Right forelimb (tissue), 1 donor: Measurements from ENCODE around the gene RRAS2.
"Not testable (repeated sequence)": the region's sequence is repeated elsewhere in the genome, so short reads cannot be mapped to it uniquely, and the experiment has no call there.

Source experiments
- DNase-seq: peaks from one replicate; pipeline ENCODE4 v3.0.0-alpha.2; 2018

Gene RRAS2

DNA sequence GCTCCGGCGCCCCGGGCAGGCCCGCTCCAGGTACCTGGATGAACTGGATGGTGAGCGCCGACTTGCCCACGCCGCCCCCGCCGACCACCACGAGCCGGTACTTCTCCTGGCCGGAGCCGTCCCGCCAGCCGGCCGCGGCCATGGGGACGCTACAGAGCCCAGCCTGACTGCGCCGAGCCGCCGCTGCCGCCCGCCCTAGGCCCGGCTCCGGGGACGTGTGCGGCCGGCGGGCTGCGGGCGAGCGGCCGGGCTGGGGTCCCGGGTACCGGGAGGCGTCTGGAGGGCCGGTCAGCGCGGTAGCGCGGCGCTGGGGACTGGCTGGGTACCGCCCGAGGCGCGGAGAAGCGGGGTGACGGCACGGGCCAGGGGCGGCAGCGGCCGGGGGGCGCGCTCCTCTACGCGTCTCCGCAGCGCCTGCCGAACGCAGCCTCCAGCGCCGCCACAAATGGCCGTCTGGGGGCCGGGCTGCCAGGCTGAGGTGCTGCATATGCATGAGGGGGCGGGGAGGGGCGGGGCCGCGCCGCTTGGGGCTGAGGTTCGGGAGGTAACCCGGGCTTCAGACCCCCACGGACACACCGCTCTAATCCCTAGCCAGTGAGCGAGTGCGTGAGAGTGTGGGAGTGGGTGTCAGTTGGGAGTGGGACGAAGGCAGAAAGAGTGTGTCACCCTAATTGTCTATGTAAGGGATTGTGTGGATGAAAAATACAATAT lies at the start of gene RRAS2:
TSS of gene RRAS2 (minus strand) at position 455 of the 711 bp plus-strand sequence. CDS start at position 142, 313 bp downstream.
- DNase-seq: peak; percentile 84

- DNase-seq: no peak
These were observed 49.6 kb upstream of the RRAS2 start for GRCh38 chr11:14408612-14409011.

DNA sequence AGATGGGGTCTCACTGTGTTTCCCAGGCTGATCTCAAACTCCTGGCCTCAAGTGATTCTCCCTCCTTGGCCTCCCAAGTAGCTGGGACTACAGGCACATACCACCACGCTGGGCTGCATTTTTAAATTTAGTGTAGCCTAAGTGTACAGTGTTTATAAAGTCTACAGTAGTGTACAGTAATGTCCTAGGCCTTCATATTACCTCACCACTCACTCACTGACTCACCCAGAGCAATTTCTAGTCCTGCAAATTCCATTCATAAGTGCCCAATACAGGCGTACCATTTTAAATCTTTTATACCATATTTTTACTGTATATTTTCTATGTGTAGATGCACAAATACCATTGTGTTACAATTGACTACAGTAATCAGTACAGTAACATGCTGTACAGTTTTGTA lies 47.1 kb upstream of the RRAS2 start:
- not testable (repeated sequence) for DNase-seq

GRCh38 chr11:14403528-14403927 lies 44.5 kb upstream of the RRAS2 start:
- not testable (repeated sequence) for DNase-seq

DNA sequence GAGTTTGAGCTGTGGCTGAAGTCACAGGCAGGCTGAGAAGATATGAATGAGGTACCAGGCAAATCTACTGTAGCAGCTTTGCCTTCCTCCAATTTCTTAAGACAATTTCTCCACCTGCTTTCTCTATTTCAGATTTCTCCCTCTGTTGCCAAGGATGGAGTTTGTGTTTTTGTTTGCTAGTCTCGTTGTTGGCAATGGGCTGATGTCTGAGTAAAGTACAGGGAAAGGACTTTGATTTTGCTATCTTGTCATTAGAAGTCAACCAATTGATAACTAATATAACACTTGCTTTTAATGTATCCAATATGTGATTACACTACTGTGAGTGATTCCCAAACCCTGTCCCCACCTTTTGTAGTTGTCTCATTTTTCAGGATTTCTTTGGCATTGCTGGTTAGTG lies 40.1 kb upstream of the RRAS2 start:
- no peak for DNase-seq

DNA sequence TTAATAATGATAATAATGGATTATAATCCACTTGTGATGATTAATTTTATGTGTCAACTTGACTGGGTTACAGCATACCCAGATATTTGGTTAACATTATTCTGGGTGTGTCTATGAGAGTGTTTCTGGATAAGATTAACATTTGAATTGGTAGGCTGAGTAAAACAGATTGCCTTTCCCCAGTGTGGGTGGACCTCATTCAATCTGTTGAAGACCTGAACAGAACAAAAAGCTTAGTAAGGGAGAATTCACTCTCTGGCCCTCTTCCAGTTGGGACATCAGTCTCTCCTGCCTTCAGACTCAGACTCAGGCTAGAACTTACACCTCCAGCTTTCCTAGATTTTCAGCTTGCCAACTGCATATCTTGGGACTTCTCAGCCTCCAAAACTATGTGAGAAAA lies 37.3 kb upstream of the RRAS2 start:
- DNase-seq: no peak

GRCh38 chr11:14393889-14394288 lies 34.9 kb upstream of the RRAS2 start:
- no peak for DNase-seq

DNA sequence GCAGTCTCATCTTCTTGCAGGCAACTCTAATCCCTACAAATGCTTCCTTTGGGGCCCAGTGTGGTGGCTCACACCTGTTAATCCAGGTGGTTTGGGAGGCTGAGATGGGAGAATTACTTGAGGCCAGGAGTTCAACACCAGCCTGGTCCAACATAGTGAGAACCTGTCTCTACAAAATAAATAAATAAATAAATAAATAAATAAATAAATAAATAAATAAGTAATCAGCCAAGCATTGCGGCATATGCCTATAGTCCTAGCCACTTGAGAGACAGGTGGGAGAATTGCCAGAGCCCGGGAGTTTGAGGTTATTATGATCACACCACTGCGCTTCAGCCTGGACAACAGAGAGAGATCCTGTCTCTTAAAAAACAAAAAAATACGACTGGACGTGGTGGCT lies 34.1 kb upstream of the RRAS2 start:
- DNase-seq: no peak

DNA sequence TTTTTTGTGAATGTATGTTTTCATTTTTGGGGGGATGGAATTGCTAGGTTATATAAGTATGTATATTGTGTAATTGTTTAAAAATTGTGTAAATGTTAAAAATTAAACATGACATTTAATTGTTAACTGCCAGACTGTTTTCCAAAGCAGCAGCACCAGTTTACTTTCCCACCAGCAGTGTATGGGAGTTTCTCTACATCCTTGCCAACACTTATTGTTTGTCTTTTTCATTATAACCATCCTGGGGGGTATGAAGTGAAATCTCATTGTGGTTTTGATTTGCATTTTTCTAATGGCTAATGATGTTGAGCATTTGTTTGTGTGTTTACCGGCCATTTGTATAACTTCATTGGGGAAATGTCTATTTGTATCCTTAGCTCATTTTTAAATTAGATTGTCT lies 31.7 kb upstream of the RRAS2 start:
- DNase-seq: no peak

GRCh38 chr11:14388352-14388751 lies 29.4 kb upstream of the RRAS2 start:
- DNase-seq: no peak

GRCh38 chr11:14386895-14387480 lies 28.0 kb upstream of the RRAS2 start:
- no peak for DNase-seq

DNA sequence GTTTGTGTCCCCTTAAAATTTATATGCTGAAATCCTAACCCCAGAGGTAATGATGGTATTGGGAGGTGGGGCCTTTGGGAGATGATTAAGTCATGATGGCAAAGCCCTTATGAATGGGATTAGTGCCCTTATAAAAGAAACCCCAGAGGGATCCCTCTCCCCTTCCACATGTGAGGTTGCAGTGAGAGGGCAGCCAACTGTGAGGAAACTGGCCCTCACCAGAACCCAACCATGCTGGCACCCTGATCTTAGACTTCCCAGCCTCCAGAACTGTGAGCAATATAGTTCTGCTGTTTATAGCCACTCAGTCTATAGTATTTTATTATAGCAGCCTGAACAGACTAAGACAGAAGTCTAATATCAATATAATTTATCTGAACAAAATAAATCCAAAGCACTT lies 27.1 kb upstream of the RRAS2 start:
- DNase-seq: no peak

GRCh38 chr11:14384338-14384737 lies 25.4 kb upstream of the RRAS2 start:
- no peak for DNase-seq

GRCh38 chr11:14381968-14382367 lies 23.0 kb upstream of the RRAS2 start:
- no peak for DNase-seq

- peak; percentile 76 for DNase-seq
These were observed 22.1 kb upstream of the RRAS2 start for GRCh38 chr11:14380947-14381561.

- DNase-seq: no peak
These were observed 21.3 kb upstream of the RRAS2 start for GRCh38 chr11:14380125-14380936.

DNA sequence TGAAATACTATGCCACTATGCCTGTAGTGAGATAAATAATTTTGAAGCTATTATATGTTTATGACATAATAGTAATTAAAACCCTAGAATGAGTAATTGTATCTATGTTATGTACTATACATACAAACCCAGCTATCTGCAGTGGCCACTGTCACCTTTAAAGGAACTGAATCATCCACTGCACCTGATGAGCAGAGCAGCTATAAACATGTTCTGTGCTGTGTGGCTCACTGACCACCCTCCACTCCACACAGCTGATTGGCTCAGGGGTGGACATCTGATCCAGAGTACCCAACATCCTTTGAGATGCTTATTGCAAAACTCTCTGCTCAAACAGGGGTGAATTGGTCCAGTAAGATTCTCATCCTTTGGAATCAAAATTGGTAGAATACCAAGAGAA lies 19.2 kb upstream of the RRAS2 start:
- DNase-seq: no peak

DNA sequence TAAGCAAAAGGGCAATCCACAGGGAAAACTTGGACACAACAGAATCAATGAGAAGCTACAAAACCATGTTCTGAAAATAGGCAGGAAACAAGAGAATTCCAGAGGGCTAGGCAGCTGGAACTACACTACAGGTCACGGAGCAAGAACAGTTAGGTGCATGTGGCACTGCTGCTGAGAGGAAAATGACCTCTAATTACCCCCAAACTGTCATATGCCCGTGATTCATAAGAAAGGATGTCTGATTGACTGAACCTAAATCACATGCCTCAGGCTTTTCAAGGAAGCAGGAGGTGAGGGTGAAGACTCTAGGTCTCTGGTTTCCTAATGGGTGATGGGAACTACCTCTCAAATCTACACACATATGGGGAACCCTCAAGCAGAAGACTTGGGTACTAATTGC lies 17.9 kb upstream of the RRAS2 start:
- DNase-seq: no peak

DNA sequence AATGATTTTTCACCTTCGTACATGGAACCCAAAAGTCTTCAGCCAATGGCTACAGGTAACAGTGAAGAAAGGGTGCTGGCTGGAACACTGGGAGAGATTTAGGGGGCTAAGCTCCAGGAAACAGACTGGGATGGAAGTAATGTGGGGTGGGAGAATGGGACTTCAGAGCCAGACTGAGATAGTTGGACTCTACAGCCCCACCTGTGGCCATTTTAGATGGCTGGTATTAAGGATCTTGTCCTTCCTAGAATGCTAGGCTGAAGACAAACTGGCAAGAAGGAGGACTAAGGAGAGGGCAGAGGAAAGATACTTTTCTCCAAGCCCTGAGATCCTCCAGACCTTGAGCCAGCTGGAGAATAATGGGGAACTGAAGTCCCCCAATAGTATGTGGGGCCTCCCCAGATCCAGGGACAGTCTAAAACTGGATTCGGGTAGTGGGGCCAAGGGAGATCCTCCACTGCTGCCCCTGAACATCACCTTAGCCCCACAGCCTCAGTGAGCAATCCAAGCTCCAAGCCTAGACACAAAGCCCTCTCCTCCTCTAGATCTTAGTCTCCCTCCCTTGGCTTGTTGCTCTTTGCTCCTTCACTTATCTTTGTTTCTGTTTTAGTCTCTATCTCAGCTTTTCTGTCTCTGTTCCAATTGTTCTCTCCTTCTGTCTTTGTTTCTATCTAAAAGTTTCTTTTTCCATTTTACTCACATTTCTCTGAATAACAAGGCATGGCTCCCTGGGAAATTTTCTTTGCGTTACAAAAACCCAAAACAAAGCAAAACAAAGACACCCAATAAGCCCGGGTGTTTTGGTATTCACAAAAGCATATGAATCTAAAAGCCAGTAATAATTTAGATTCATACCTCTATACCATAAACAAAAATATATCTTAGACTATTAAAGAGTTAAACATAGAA lies 16.2 kb upstream of the RRAS2 start:
- DNase-seq: no peak

DNA sequence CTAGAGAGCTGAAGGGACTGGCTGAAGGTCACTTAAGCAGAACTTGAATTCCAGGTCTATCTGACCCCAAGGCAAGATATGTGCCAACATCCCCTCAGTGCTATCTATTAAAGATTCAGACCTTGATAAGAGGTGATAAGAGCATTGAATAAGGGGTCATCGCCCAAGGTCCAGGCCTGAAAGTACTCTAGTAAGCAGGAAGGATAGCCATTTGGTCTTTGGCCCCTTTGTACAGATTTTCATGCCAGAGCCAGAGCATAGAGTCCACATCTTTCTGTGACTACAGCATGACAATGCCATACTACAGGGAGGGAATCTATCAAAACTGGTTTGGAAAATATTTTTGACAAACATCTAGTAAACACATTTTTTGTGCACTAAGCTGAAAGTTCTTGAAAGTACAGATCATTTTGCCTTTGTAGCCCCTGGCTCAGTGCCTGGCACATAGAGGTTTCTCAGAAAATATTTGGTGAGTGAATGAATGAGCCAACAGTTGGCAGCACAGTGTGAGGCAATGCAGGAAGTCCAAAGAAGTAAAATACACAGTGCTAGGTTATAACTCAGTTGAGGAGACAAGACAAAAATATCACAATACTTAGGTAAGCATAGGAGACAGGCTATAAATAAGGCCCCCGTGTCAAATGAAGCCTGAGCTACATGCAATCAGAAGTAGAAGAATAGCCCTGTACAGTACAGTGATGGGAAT lies 15.1 kb upstream of the RRAS2 start:
- DNase-seq: no peak

DNA sequence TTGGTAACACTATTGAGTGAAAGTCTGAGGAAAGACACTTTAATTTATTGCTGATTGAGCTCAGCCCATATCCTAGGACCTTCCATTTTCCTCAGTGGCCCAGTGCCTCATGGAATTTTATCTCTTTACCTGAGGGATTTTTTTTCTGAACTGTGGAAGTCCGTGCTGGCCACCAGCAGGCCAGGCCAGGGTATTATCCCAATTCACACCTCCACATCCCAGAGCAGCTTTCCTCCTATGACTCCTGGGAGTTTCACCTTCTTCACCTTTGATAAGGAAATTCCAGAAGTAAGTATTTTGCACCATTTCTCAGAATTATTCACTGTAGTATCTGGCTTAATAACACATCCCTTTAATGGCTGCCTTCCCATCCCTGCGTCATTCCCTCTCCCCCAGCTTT lies 13.0 kb upstream of the RRAS2 start:
- DNase-seq: no peak

DNA sequence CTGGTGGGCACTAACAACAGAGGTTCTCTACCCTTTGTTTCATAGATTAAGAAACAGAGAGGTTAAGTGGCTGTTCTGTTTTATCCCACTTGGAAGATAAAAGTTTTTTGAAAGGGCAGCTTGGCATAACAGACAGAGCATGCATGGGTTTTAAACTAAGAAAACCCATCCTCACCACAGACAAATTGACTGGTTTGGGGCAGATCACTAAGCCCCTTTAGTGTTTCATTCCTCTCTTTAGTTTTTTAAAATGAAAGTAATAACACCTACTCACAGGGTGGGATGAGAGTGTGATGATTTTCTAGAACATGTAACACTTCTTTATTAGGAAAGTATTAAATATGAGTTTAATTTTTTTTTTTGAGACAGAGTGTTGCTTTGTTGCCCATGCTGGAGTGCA lies 12.3 kb upstream of the RRAS2 start:
- DNase-seq: no peak
